OCI-M1 (cell line): ENCODE data around the gene ROM1.
"Not testable (repeated sequence)": the region's sequence is repeated elsewhere in the genome, so short reads cannot be mapped to it uniquely, and the experiment has no call there.

Source experiments
- DNase-seq: peaks from one replicate; lab custom pipeline; 2025; lab: John Stamatoyannopoulos, UW

Gene ROM1

GRCh38 chr11:62612366-62613290 is at the start of gene ROM1, which contains the start of gene EML3:
TSS of gene ROM1 (plus strand) at chr11:62613257. CDS start at chr11:62613282, 25 bp downstream.
TSS of gene EML3 (minus strand) at chr11:62612775. CDS start at chr11:62612457, 318 bp downstream.
- peak; percentile 89 for DNase-seq

GRCh38 chr11:62565100-62565802 is 47.8 kb upstream of the ROM1 start:
- DNase-seq = no peak

GRCh38 chr11:62566247-62566646 is 46.8 kb upstream of the ROM1 start:
- DNase-seq = no peak

GRCh38 chr11:62567018-62567633 is 45.9 kb upstream of the ROM1 start:
- no peak for DNase-seq

GRCh38 chr11:62569611-62570010 is 43.4 kb upstream of the ROM1 start:
- DNase-seq = no peak

GRCh38 chr11:62570903-62571302 is 42.2 kb upstream of the ROM1 start:
- DNase-seq = not testable (repeated sequence)

- not testable (repeated sequence) for DNase-seq
Measured at GRCh38 chr11:62571493-62571892, 41.6 kb upstream of the ROM1 start.

GRCh38 chr11:62572431-62572830 is 40.6 kb upstream of the ROM1 start:
- no peak for DNase-seq

- DNase-seq = peak; percentile 49
Measured at GRCh38 chr11:62573006-62573591, 40.0 kb upstream of the ROM1 start.

GRCh38 chr11:62573592-62574362 is 39.3 kb upstream of the ROM1 start, which contains the start of gene EEF1G:
TSS of gene EEF1G (minus strand) at chr11:62573891. CDS start at chr11:62573842, 49 bp downstream.
- DNase-seq = peak; percentile 99

- peak; percentile 77 for DNase-seq
Measured at GRCh38 chr11:62574363-62575071, 38.5 kb upstream of the ROM1 start.

- no peak for DNase-seq
Measured at GRCh38 chr11:62575156-62575555, 37.9 kb upstream of the ROM1 start.

- DNase-seq = no peak
Measured at GRCh38 chr11:62575837-62576236, 37.2 kb upstream of the ROM1 start.

GRCh38 chr11:62577046-62577714 is 35.9 kb upstream of the ROM1 start:
- no peak for DNase-seq

- no peak for DNase-seq
Measured at GRCh38 chr11:62578541-62578940, 34.5 kb upstream of the ROM1 start.

- no peak for DNase-seq
Measured at GRCh38 chr11:62579252-62579651, 33.8 kb upstream of the ROM1 start.

- DNase-seq = no peak
Measured at GRCh38 chr11:62580959-62581715, 31.9 kb upstream of the ROM1 start.

GRCh38 chr11:62581735-62582134 is 31.3 kb upstream of the ROM1 start:
- not testable (repeated sequence) for DNase-seq

- DNase-seq = not testable (repeated sequence)
Measured at GRCh38 chr11:62585356-62585755, 27.7 kb upstream of the ROM1 start.
